GM18526 (cell line): ENCODE data around the gene SOX14.

Source experiments
- POLR2A ChIP-seq: IDR thresholded peaks from 3 replicates; pipeline ENCODE4 v1.6.1; 2011; ENCODE audit not compliant: insufficient read length; ENCODE audit errors: extremely low read depth

The SOX14 gene

DNA sequence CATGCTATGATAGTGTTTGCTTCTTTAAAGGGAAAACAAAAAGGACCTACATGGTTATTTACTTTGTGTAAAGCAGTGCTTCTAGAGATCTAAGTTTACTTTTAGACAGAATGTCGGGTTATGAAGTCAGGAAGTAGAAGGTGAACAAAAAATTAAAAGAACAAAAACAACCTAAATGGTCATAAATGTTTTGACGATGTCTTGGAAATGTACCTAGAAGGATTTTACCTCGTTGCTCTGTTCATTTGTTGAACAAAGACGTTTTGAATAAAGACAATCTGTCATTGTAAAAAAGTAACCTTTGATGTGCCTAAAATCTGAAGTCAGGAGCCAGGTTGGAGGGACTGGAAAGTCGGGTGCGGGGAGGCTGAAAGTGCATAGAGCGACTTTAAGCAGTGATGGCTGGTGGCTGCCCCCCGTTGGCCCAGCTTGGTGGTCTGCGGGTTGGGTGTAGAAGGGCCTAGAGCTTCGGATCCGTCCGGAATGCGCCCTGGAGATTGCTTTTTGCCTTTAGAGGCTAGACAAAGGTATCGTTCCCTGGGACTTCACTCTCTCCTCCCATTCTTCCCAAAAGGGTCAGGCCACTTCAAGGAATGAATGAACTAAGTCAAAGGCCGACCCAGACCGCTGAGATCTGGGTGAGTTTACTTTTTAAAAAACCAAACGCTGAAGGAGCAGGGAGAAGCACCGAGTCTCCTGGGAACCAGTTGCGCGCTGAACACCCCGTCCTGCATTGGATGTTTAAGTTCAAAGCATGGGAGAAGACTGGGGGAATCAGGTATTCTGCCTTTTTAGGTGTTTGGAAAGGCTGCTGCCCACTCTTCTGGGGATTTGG is 2.1 kb downstream of the SOX14 start:
- TF ChIP-seq POLR2A, result no peak

DNA sequence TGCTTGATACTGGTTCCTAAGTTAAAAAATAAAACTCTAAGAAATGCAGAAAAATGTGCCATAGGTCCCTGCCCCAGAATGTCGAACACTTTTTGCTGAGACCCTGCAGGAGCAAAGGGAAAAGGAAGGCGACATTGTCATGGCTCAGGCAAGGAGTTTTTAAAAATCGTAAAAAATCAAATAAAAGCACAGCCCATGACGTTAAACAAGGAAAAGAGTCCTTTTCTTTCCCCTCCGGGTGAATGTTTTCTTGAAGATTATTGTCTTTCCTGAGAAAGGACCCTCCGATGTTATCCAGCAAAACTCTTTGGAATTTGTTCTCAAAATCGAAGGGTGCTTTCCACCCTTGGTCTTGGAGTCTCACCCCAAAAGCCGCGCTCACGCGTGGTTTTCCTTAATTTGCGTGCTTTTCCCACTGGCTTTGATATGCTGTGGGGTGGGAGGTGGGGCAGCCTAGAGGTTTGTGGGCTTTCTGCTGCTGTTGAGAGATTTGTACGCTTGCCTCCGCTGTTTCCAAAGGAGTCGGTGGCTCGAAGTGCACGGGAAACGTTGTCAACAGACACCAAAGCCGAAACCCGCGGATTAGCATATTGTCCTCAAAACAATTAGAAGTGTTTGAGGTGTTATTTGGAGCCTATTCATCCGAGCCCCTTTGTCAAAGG is 2.9 kb downstream of the SOX14 start:
- no peak for TF ChIP-seq POLR2A

DNA sequence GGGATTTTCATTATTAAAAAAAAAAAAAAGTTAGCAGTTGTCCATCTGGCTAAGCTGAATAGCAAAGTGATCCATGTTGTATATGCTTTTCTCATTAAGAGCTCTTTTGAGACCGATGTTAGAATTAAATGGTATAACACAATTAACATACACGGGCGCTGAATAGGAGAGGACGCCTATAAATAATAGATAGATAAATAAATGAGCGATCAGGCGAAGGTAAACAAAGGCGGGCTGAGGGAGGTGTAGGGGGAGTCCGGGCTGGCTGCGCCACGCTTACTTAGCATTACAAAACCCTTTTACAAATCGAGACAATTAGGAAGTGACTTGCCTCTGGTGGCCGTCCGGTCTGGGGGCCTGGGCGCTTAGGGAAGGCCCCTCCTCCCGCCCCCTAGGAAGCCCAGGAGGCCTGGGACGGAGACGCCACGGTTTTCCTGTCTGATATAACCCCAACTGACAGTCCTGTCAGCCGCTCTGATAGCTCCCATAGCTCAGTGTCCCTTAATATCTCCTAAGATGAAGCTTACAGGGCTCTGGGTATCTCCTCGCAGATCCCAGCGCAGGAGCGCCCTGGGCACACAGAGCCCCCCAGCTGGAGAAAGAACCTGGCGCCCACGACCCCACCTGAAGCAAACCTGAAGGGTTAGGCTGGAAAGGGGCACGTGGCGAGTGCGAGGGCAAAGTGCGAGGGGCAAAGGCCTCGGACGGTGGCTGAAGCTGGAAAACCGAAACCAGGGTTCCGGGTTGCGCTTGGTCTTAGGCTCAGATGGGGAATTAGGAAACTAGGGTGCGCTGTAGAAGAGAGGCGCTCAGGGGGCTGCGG is 3.6 kb downstream of the SOX14 start:
- TF ChIP-seq POLR2A, result no peak

DNA sequence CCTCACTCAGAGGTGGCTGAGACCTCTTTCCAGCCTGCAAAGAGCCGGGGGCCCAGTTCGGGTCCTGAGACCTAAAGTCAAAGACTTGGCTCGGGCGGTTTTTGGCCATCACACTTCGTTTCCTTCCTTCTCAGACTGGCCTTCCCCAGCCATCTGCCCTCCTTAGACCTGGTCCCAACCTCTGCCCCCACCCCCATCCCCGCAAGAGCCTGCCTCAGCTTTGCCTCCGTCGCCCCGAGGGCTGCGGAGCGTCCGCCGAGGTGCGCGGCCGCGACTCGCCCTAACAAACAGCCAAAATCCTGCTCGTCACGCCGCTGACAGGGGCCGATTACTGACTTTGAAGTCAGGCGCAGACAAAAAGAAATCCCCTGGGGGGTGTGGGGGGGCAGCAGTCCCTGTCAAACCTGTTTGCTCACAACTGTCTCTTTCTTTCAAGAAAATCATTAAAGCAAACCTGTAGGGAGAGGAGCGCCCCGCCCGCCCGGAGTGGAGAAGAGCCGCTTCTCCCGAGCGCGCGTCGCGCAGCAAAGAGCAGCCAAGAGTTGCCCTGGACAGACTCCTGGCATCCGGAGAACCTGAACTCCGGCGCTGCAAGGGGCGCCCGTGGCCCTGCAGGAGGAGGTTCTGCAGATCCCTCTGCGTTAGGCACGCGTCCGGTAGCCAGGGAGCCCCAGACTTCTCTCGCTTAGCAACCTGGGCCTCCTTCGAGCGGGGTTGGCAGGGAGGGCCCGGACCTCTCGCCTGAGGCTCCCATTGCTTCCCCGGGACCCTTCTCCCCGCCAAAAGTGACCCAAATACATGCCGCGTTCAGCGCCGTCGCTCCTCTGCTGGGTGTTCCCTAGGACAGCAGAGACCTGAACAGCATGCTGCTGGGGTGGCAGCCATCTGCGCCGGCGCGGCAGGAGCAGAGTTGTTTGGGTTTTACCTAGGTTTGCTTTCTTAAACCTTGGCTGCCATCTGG is 4.5 kb downstream of the SOX14 start:
- no peak for TF ChIP-seq POLR2A

DNA sequence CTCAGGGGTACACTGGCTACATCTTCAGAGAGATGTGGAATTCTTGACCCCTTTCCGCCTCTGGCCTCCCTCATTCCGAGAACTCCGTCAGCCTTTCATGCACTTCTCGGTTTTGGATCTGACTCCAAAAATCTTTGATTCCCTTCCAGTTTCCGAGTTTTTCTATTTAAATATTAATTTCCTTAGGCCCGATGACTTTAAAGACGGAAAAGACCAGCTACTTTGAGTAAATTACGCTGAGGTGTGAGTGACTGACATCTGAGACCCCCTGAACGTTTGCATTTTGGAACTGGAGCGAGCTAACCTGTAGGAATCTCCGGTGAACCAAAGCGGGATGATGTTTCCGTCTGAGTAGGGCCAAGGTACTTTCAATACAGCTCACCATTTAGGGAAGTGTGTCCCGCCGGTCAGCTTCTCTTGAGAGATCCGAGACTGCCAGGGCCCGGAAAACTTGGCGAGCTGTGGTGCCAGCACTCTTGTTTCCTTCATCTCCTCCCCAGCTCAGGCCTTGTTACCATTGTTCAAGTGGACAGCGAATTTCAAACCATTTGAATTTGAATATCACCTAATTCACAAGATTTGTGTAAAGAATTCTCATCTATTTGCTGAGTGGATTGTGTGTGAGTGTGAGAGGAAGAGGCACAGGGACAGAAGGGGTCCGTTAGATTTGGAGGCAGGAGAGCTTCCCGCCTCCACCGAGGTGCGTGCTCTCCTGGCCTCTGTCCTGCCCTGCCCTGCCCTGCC is 5.4 kb downstream of the SOX14 start:
- no peak for TF ChIP-seq POLR2A

DNA sequence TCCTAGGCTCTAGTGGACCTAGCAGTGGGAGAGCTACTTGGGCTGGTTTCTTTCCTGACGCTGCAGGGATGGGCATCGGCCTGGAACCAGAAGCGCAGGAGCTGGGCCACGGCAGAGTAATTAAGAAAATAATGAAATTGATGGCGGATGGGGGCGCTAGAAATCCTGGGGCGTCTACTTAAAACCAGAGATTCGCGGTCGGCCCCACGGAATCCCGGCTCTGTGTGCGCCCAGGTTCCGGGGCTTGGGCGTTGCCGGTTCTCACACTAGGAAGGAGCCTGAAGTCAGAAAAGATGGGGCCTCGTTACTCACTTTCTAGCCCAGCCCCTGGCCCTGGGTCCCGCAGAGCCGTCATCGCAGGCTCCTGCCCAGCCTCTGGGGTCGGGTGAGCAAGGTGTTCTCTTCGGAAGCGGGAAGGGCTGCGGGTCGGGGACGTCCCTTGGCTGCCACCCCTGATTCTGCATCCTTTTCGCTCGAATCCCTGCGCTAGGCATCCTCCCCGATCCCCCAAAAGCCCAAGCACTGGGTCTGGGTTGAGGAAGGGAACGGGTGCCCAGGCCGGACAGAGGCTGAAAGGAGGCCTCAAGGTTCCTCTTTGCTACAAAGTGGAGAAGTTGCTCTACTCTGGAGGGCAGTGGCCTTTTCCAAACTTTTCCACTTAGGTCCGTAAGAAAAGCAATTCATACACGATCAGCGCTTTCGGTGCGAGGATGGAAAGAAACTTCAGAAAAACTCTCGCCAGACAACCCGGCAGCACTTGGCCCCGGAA is 6.1 kb downstream of the SOX14 start:
- TF ChIP-seq POLR2A, result no peak

DNA sequence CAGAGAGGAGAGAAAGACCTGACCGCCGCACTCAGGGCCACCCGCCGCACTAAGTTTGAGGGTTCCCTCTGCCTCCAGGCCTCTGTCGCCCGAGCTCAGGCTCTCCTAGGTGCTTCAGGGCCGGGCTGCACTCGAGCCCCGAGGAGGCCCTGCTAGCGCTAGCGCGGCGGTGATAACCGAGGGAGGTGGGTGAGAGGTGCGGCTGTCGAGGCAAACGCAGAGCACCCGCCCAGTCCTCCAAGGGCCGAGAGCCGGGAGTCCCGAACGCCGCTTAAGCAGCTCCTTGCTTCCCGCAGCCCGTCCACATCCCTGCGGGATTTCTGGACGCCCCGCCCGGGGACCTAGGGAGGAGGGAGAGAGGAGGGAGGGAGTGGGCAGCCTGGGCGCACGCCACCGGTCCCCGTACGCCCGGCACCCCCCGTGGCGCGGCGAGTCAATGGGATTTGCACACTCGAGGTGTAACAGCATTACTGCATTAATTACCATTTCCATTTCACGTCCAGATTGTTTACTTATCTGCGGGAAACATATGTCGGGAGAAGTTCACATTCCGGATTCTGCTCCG is 6.8 kb downstream of the SOX14 start:
- TF ChIP-seq POLR2A, result no peak

DNA sequence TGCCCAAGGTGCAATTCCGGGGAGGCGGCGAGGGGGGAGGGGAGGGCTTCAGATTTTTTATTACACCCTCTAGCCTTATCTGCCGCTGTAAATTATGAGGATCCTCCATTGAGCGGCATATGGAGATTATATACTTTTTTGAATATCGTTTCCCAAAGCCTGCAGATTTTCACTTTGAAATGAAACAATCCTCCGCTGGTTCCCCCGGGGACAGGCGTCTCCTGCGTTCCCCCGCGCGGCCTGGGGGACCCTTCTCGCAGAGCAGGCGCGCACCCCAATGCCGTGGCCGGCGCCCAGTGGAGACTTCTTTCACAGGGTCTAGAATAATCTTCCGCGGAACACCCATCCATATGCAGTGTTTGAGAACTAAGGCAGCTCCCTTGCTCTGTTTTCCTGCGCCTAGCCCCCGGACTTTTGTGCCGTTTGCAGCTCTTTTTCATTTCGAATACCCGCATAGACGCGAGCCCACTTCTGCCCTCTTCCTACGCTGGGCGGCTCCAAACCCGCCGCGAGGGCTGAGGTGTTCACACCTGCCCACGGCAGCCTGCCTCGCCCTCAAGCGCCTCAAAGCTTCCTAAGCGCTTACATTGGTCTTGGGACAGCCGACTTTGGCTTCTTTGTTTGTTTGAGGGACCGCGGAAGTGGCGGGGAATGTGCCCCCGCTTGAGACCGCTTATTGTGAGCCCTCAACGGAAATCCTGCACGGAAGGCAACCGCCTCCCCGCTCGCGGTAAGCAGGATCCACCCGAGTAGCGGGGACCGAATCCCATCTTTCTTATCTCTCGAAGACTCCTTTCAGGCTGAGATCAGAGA is 7.5 kb downstream of the SOX14 start:
- TF ChIP-seq POLR2A, result no peak

DNA sequence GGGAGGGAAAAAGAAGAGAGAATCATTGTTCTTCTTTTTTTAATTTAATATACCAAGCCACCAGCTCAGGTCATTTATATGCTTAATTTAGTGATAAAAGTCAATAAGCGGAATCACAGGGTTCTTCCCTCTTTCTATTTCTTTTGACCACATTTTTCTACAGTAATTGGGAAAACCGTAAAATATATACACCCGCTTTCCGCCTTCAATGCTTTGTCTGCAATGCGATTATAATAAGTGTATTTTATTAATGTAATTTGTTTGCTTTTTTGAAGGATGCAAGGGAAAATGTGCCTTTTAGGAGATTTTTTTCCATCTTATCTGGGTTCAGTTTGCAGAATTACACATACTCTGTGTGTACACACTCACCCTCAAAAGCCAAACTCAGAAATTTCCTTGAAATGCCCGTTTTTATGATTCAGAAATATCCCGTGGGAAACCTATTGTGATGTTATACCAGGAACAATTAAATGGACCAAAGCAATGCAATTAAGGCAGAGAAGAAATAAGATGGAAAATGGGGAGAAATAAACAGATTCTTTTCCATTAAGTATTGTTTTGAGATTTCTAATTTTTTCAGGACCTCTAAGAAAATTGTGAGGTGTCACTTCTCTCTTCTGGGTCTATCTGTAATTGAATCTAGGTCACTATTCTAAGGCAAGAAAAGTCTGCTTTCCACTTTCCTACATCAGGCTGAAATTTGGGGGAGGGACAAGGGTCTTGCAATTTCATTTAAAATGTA is 8.3 kb downstream of the SOX14 start:
- TF ChIP-seq POLR2A, result no peak

DNA sequence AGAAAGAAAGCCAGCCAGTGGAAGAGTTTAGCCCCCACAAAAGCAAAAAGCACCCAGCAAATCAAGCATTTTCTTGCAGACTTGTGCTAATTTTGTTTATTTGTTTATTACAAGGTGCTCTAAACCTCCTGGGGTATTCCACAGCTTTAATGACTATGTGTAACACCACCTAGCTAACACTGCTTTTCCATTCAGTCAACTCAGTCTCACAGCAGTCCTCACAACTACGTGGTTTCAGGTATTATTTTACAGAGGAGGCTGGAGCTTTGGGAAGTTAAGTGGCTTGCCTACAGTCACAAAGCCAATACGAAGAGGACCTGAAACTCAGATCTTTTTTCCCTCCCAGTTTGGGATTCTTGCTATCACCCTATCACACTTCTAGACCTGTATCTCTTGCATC is 14.8 kb downstream of the SOX14 start:
- TF ChIP-seq POLR2A, result no peak

DNA sequence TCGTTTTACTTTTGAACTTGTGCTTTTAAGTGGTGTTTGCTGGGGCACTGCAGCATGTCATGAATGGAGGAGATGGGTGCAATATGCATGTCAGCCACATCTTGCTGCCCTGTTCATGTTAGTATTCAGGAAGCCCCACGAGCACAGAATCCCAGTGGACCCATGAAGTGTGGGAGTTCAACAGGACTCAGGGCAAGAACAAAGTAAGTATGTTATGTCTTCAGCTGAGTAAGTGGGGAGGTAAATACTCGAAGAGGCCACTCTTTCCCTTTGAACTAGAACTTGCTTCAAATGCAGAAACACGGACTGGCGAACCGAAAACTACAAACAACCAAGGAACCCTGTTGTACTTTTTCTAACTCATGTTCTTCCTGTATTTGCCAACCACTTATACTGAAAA is 23.4 kb downstream of the SOX14 start:
- TF ChIP-seq POLR2A, result no peak
